Astrocyte of the hippocampus (primary cell): ENCODE measurements around the gene HIVEP3.

ENCODE experiments used
- DNase-seq: peaks from one replicate; pipeline ENCODE4 v3.0.0; 2011; ENCODE audit warnings: low read depth, low spot score

The HIVEP3 gene

GRCh38 chr1:41652384-41653265, 266.1 kb downstream of the HIVEP3 start:
- no peak for DNase-seq

GRCh38 chr1:41650028-41650880, 268.5 kb downstream of the HIVEP3 start:
- peak; percentile 25 for DNase-seq

- no peak for DNase-seq
These were observed 269.2 kb downstream of the HIVEP3 start for GRCh38 chr1:41649396-41650027.

GRCh38 chr1:41648844-41649243, 269.9 kb downstream of the HIVEP3 start:
- no peak for DNase-seq

- DNase-seq, result no peak
These were observed 270.5 kb downstream of the HIVEP3 start for GRCh38 chr1:41648230-41648629.

- DNase-seq, result no peak
These were observed 271.2 kb downstream of the HIVEP3 start for GRCh38 chr1:41647221-41648135.

GRCh38 chr1:41646186-41646585, 272.5 kb downstream of the HIVEP3 start:
- no peak for DNase-seq

GRCh38 chr1:41645062-41645461, 273.7 kb downstream of the HIVEP3 start:
- no peak for DNase-seq

- no peak for DNase-seq
These were observed 275.6 kb downstream of the HIVEP3 start for GRCh38 chr1:41642922-41643821.

GRCh38 chr1:41641941-41642527, 276.7 kb downstream of the HIVEP3 start:
- no peak for DNase-seq

- DNase-seq, result no peak
These were observed 277.3 kb downstream of the HIVEP3 start for GRCh38 chr1:41641475-41641814.

GRCh38 chr1:41640756-41641474, 277.8 kb downstream of the HIVEP3 start:
- DNase-seq, result no peak

- DNase-seq, result no peak
These were observed 278.5 kb downstream of the HIVEP3 start for GRCh38 chr1:41640141-41640751.

- peak; percentile 87 for DNase-seq
These were observed 279.3 kb downstream of the HIVEP3 start for GRCh38 chr1:41639332-41639936.

- DNase-seq, result peak; percentile 9
These were observed 280.4 kb downstream of the HIVEP3 start for GRCh38 chr1:41638086-41639024.

GRCh38 chr1:41637367-41637766, 281.4 kb downstream of the HIVEP3 start:
- DNase-seq, result no peak

GRCh38 chr1:41633764-41634163, 285.0 kb downstream of the HIVEP3 start:
- peak; percentile 65 for DNase-seq
